HCEC 1CT (cell line): ENCODE data around the gene NFS1.

Source experiments
- DNase-seq: peaks from one replicate; pipeline ENCODE4 v3.0.0-alpha.2; 2017

Gene NFS1

GRCh38 chr20:35669221-35669620 is 29.9 kb downstream of the NFS1 start:
- no peak for DNase-seq

GRCh38 chr20:35665949-35666288 is 33.2 kb downstream of the NFS1 start:
- no peak for DNase-seq

GRCh38 chr20:35664466-35665206 is 34.5 kb downstream of the NFS1 start, which contains the start of the genes CPNE1 and RBM12:
Gene CPNE1, minus strand, starts transcription at chr20:35664900. Its CDS starts 31,977 bp downstream, at chr20:35632923.
Gene RBM12, minus strand, starts transcription at chr20:35664900. Its CDS starts 9,578 bp downstream, at chr20:35655322.
- peak; percentile 93 for DNase-seq

- peak; percentile 31 for DNase-seq
These were observed 35.4 kb downstream of the NFS1 start for GRCh38 chr20:35663516-35664465.

- DNase-seq = no peak
These were observed 36.6 kb downstream of the NFS1 start for GRCh38 chr20:35662551-35662950.

GRCh38 chr20:35661908-35662307 is 37.2 kb downstream of the NFS1 start:
- DNase-seq = no peak

- peak; percentile 27 for DNase-seq
These were observed 38.1 kb downstream of the NFS1 start for GRCh38 chr20:35661053-35661452.

- no peak for DNase-seq
These were observed 38.8 kb downstream of the NFS1 start for GRCh38 chr20:35660122-35660937.

- no peak for DNase-seq
These were observed 41.9 kb downstream of the NFS1 start for GRCh38 chr20:35657271-35657670.

- DNase-seq = no peak
These were observed 44.7 kb downstream of the NFS1 start for GRCh38 chr20:35654415-35654814.

- DNase-seq = no peak
These were observed 45.3 kb downstream of the NFS1 start for GRCh38 chr20:35653893-35654292.

GRCh38 chr20:35653430-35653734 is 45.8 kb downstream of the NFS1 start:
- no peak for DNase-seq

- DNase-seq = no peak
These were observed 46.3 kb downstream of the NFS1 start for GRCh38 chr20:35652641-35653429.

- DNase-seq = no peak
These were observed 47.2 kb downstream of the NFS1 start for GRCh38 chr20:35651958-35652357.

- no peak for DNase-seq
These were observed 48.5 kb downstream of the NFS1 start for GRCh38 chr20:35650632-35651031.

- no peak for DNase-seq
These were observed 50.3 kb downstream of the NFS1 start for GRCh38 chr20:35648836-35649235.

- no peak for DNase-seq
These were observed 54.3 kb downstream of the NFS1 start for GRCh38 chr20:35644806-35645205.

GRCh38 chr20:35643045-35643444 is 56.1 kb downstream of the NFS1 start:
- DNase-seq = no peak

GRCh38 chr20:35641743-35642142 is 57.4 kb downstream of the NFS1 start:
- no peak for DNase-seq

GRCh38 chr20:35640724-35641123 is 58.4 kb downstream of the NFS1 start:
- DNase-seq = no peak

- no peak for DNase-seq
These were observed 60.4 kb downstream of the NFS1 start for GRCh38 chr20:35638751-35639150.

GRCh38 chr20:35637276-35637675 is 61.9 kb downstream of the NFS1 start:
- DNase-seq = no peak
